Measurements from ENCODE around the gene DNM2.

DNA sequence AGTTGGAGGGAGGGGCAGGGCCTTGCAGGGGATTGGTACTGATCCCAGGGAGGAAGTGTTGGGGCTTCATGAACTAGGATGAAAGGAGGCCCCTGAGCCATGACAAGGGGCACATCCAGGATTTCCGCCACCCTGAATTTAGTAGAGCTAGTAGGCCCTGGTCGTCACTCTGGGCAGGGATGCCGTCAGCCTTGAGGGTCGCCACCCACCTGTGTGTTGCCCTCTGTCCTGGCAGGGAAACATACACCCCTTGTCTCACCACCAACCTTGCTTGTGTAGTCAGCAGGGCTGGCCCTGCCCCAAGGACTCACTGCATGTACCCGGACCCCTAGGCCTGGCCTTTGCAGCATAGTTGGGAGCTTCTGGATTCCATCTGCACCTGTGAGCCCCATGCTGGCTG lies 26.0 kb upstream of the DNM2 start:
- TF ChIP-seq, protein P1, sequence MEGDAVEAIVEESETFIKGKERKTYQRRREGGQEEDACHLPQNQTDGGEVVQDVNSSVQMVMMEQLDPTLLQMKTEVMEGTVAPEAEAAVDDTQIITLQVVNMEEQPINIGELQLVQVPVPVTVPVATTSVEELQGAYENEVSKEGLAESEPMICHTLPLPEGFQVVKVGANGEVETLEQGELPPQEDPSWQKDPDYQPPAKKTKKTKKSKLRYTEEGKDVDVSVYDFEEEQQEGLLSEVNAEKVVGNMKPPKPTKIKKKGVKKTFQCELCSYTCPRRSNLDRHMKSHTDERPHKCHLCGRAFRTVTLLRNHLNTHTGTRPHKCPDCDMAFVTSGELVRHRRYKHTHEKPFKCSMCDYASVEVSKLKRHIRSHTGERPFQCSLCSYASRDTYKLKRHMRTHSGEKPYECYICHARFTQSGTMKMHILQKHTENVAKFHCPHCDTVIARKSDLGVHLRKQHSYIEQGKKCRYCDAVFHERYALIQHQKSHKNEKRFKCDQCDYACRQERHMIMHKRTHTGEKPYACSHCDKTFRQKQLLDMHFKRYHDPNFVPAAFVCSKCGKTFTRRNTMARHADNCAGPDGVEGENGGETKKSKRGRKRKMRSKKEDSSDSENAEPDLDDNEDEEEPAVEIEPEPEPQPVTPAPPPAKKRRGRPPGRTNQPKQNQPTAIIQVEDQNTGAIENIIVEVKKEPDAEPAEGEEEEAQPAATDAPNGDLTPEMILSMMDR (IDR thresholded peaks at IDR 0.05) = no peak
- no peak for TF ChIP-seq EP300 (IDR thresholded peaks at IDR 0.05)
